Measurements from ENCODE around the gene ARHGAP33.

- TF ChIP-seq CTCF (conservative IDR thresholded peaks at IDR 0.05; ENCODE audit: low read depth, low read length): no peak
- TF ChIP-seq EZH2 (IDR thresholded peaks at IDR 0.05; ENCODE audit: borderline replicate concordance, low read depth, low read length, poor library complexity, severe bottlenecking): no peak
These were observed 25.2 kb upstream of the ARHGAP33 start for GRCh38 chr19:35750167-35750566.

All from A673 (cell line).